ENCODE results near the gene PCDHA6. TPM values are rescaled to one million over a fixed set of nuclear protein-coding genes. Genes with fewer than 3 reads are reported as not detected.
"Not testable (repeated sequence)": the region's sequence is repeated elsewhere in the genome, so short reads cannot be mapped to it uniquely, and the experiment has no call there.

The PCDHA6 gene
- total RNA-seq, 1 experiment from 2014 or later: not detected

GRCh38 chr5:140780512-140780911 lies 47.2 kb upstream of the PCDHA6 start (continued):
- TF ChIP-seq, protein P1, sequence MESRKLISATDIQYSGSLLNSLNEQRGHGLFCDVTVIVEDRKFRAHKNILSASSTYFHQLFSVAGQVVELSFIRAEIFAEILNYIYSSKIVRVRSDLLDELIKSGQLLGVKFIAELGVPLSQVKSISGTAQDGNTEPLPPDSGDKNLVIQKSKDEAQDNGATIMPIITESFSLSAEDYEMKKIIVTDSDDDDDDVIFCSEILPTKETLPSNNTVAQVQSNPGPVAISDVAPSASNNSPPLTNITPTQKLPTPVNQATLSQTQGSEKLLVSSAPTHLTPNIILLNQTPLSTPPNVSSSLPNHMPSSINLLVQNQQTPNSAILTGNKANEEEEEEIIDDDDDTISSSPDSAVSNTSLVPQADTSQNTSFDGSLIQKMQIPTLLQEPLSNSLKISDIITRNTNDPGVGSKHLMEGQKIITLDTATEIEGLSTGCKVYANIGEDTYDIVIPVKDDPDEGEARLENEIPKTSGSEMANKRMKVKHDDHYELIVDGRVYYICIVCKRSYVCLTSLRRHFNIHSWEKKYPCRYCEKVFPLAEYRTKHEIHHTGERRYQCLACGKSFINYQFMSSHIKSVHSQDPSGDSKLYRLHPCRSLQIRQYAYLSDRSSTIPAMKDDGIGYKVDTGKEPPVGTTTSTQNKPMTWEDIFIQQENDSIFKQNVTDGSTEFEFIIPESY (IDR thresholded peaks at IDR 0.05; ENCODE audit: extremely low read depth, insufficient replicate concordance, low read length): no peak
- TF ChIP-seq, protein P2, sequence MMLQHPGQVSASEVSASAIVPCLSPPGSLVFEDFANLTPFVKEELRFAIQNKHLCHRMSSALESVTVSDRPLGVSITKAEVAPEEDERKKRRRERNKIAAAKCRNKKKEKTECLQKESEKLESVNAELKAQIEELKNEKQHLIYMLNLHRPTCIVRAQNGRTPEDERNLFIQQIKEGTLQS (IDR thresholded peaks at IDR 0.05): no peak
- TF ChIP-seq MAX (IDR thresholded peaks at IDR 0.05) (no peak), ZNF274 (IDR thresholded peaks at IDR 0.05; ENCODE audit: low read depth, low read length) (no peak), POLR2A (IDR thresholded peaks at IDR 0.05; ENCODE audit: borderline replicate concordance, extremely low read depth, insufficient read depth, insufficient read length) (no peak), EGR1 (IDR thresholded peaks at IDR 0.05; ENCODE audit: low read depth) (no peak), ELF1 (IDR thresholded peaks at IDR 0.05; ENCODE audit: borderline replicate concordance, low read depth) (no peak)

DNA sequence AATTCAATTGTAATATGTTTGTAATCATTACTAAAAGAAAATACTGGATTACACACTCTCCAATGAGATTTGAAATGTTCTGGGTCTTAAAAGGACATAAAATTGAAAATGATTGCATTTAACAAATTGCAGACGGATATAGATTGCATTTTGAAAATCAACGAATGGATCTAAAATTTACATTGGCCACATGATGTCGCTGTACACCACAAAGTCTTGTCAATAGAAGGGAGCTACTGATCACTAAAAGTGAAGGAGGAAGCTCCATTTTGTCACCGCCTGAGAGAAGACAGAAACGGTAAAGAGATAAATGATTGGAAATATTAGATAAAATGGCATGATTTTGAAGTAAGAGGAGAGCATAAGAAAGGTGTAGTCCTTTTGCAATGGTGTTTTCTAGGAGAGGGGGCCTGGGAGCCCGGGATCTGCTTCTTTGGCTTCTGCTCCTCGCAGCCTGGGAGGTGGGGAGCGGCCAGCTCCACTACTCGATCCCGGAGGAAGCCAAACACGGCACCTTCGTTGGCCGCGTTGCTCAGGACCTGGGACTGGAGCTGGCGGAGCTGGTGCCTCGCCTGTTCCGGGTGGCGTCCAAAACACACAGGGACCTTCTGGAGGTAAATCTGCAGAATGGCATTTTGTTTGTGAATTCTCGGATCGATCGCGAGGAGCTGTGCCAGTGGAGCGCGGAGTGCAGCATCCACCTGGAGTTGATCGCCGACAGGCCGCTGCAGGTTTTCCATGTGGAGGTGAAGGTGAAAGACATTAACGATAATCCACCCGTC lies 41.7 kb upstream of the PCDHA6 start, which contains the start of gene PCDHA1:
TSS of gene PCDHA1 (plus strand) at position 236 of the 782 bp plus-strand sequence.
- CTCF ChIA-PET: interaction anchor here (1.3 kb wide), 1 partner anchor 254 kb away, joined by 5 read pairs; no protein-coding TSS in a partner anchor
- no peak within 1 kb of the TSS for H3K4me2 ChIP-seq (ENCODE audit: low read length)

DNA sequence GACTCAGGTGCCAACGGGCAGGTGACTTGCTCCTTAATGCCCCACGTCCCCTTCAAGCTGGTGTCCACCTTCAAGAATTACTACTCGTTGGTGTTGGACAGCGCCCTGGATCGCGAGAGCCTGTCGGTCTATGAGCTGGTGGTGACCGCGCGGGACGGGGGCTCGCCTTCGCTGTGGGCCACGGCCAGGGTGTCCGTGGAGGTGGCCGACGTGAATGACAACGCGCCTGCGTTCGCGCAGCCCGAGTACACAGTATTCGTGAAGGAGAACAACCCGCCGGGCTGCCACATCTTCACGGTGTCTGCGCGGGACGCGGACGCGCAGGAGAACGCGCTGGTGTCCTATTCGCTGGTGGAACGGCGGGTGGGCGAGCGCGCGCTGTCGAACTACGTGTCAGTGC lies 40.3 kb upstream of the PCDHA6 start:
- H3K27me3 ChIP-seq (ENCODE audit: insufficient read depth, low read length); H3K36me3 ChIP-seq (ENCODE audit: control insufficient read depth in 1 of 2, insufficient read depth in 2 of 2, low read length in 2 of 2); H3K4me1 ChIP-seq (ENCODE audit: control insufficient read depth in 1 of 2, insufficient read depth in 2 of 2, low read length in 2 of 2); H3K79me2 ChIP-seq (ENCODE audit: insufficient read depth, low read length); H4K20me1 ChIP-seq (ENCODE audit: insufficient read depth); CTCF ChIA-PET; H3K9ac ChIP-seq (ENCODE audit: low read length); DNase-seq (ENCODE audit: low read depth, low spot score); H3K27ac ChIP-seq (ENCODE audit: low read depth, low read length); ATAC-seq; RAD21 ChIA-PET (ENCODE audit: low non-redundant PET in 1 of 2, low total read pairs in 2 of 2, uncharacterized antibody in 2 of 2, unreplicated experiment in 2 of 2); H3K9me2 ChIP-seq (ENCODE audit: insufficient read depth); H3K4me2 ChIP-seq (ENCODE audit: low read length); POLR2A ChIA-PET; H3K9me3 ChIP-seq (ENCODE audit: control insufficient read depth in 1 of 2, insufficient read depth in 1 of 2, low read depth in 1 of 2, low read length in 2 of 2); H2AFZ ChIP-seq (ENCODE audit: low read depth, low read length, poor library complexity, severe bottlenecking); BruUV-seq (replicated peaks); H3K4me3 ChIP-seq (replicated peaks in 1 of 2; ENCODE audit: low read depth in 1 of 2, low read length in 2 of 2): not testable (repeated sequence)
- intact Hi-C loops (cut with micrococcal nuclease): loop anchor here (5.0 kb wide), 1 partner anchor 35 kb away; no protein-coding TSS in a partner anchor

More for the DNA sequence above, 41.7 kb upstream of the PCDHA6 start, which contains the start of gene PCDHA1:
- Histone ChIP-seq H3K36me3 (ENCODE audit: control insufficient read depth in 1 of 2, insufficient read depth in 2 of 2, low read length in 2 of 2) (no peaks in the 10 kb centered on the region), H3K4me3 (replicated peaks in 1 of 2; ENCODE audit: low read depth in 1 of 2, low read length in 2 of 2) (no peak within 1 kb of the TSS), H3K4me1 (ENCODE audit: control insufficient read depth in 1 of 2, insufficient read depth in 2 of 2, low read length in 2 of 2) (no peaks in the 10 kb centered on the region), H2AFZ (ENCODE audit: low read depth, low read length, poor library complexity, severe bottlenecking) (no peak within 1 kb of the TSS), H3K27me3 (ENCODE audit: insufficient read depth, low read length) (no peaks in the 10 kb centered on the region), H3K9me3 (ENCODE audit: control insufficient read depth in 1 of 2, insufficient read depth in 1 of 2, low read depth in 1 of 2, low read length in 2 of 2) (peaks cover 0 to 6% of the 10 kb centered on the region in 2 experiments; a peak in 2 of 4 replicates), H3K9me2 (ENCODE audit: insufficient read depth) (no peaks in the 10 kb centered on the region), H4K20me1 (ENCODE audit: insufficient read depth) (no peaks in the 10 kb centered on the region), H3K79me2 (ENCODE audit: insufficient read depth, low read length) (no peaks in the 10 kb centered on the region), H3K27ac (ENCODE audit: low read depth, low read length) (no peak within 1 kb of the TSS), H3K9ac (ENCODE audit: low read length) (no peak within 1 kb of the TSS)
- peak; percentile 38 for TF ChIP-seq RAD21 (IDR thresholded peaks at IDR 0.05; ENCODE audit: low read depth)
- TF ChIP-seq, protein P3, sequence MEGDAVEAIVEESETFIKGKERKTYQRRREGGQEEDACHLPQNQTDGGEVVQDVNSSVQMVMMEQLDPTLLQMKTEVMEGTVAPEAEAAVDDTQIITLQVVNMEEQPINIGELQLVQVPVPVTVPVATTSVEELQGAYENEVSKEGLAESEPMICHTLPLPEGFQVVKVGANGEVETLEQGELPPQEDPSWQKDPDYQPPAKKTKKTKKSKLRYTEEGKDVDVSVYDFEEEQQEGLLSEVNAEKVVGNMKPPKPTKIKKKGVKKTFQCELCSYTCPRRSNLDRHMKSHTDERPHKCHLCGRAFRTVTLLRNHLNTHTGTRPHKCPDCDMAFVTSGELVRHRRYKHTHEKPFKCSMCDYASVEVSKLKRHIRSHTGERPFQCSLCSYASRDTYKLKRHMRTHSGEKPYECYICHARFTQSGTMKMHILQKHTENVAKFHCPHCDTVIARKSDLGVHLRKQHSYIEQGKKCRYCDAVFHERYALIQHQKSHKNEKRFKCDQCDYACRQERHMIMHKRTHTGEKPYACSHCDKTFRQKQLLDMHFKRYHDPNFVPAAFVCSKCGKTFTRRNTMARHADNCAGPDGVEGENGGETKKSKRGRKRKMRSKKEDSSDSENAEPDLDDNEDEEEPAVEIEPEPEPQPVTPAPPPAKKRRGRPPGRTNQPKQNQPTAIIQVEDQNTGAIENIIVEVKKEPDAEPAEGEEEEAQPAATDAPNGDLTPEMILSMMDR (IDR thresholded peaks at IDR 0.05 in 2 of 3, conservative IDR thresholded peaks at IDR 0.05 in 1 of 3; ENCODE audit: borderline replicate concordance in 1 of 3, insufficient read depth in 1 of 3, low read depth in 2 of 3, low read length in 2 of 3): peak in 2 of 3 experiments; percentile 5 to 38; a peak in 1 of 6 replicates
- TF ChIP-seq EZH2phosphoT487 (IDR thresholded peaks at IDR 0.05; ENCODE audit: borderline replicate concordance): no peak
- DNase-seq (ENCODE audit: low read depth, low spot score) (no peak), ATAC-seq (no peak)
- POLR2A ChIA-PET: no interaction called here
- intact Hi-C loops (cut with micrococcal nuclease): loop anchor here (5.0 kb wide), 1 partner anchor 34 kb away; no protein-coding TSS in a partner anchor
- BruUV-seq (replicated peaks): no TSS peak
- RAD21 ChIA-PET (ENCODE audit: low non-redundant PET in 1 of 2, low total read pairs in 2 of 2, uncharacterized antibody in 2 of 2, unreplicated experiment in 2 of 2): no interaction called here
